ENCODE measurements around the gene ISM1. TPM values are rescaled to one million over a fixed set of nuclear protein-coding genes. Genes with fewer than 3 reads are reported as not detected.

ISM1 gene
- total RNA-seq, 1 experiment from 2014 or later: 0.20 TPM

GRCh38 chr20:13307562-13308163, 86.6 kb downstream of the ISM1 start:
- no CpG with 5 or more reads among the region's 9 CpGs for WGBS (ENCODE audit: extremely low coverage, insufficient read length, low lambda C conversion rate)
- TF ChIP-seq, protein P1, sequence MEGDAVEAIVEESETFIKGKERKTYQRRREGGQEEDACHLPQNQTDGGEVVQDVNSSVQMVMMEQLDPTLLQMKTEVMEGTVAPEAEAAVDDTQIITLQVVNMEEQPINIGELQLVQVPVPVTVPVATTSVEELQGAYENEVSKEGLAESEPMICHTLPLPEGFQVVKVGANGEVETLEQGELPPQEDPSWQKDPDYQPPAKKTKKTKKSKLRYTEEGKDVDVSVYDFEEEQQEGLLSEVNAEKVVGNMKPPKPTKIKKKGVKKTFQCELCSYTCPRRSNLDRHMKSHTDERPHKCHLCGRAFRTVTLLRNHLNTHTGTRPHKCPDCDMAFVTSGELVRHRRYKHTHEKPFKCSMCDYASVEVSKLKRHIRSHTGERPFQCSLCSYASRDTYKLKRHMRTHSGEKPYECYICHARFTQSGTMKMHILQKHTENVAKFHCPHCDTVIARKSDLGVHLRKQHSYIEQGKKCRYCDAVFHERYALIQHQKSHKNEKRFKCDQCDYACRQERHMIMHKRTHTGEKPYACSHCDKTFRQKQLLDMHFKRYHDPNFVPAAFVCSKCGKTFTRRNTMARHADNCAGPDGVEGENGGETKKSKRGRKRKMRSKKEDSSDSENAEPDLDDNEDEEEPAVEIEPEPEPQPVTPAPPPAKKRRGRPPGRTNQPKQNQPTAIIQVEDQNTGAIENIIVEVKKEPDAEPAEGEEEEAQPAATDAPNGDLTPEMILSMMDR (conservative IDR thresholded peaks at IDR 0.05): no peak

More at GRCh38 chr20:13307562-13308163, 86.6 kb downstream of the ISM1 start:
- no peak overlapping the region for H4K8ac ChIP-seq (replicated peaks; ENCODE audit: insufficient read length, low read depth, low read length)
- no peak for DNase-seq
- H3K27ac ChIP-seq (ENCODE audit: insufficient read length, low read depth, low read length): no peak overlapping the region
- no peak overlapping the region for H4K91ac ChIP-seq (ENCODE audit: insufficient read length, low read depth, low read length)
- no peak overlapping the region for H3K56ac ChIP-seq (ENCODE audit: insufficient read length, low read depth, low read length)
- no peak overlapping the region for H3K23ac ChIP-seq (ENCODE audit: insufficient read length, low read depth, low read length)
- H4K5ac ChIP-seq (ENCODE audit: insufficient read length, low read depth, low read length): no peak overlapping the region
- no peak overlapping the region for H2BK12ac ChIP-seq (ENCODE audit: insufficient read length, low read depth, low read length)
- H2AFZ ChIP-seq (ENCODE audit: low read length): no peak overlapping the region
- no peaks in the 10 kb centered on the region for H4K20me1 ChIP-seq (ENCODE audit: control insufficient read depth, insufficient read depth, insufficient read length)
- H3T11ph ChIP-seq (ENCODE audit: low read length): no peak overlapping the region
- Mint-ChIP-seq H3K27me3 (ENCODE audit: low read depth) (no peaks in the 10 kb centered on the region), H3K9me3 (no peaks in the 10 kb centered on the region; a peak in 1 of 5 replicates), H3K27ac (no peak overlapping the region; a peak in 1 of 7 replicates), H3K4me3 (no peak overlapping the region), H3K36me3 (ENCODE audit: insufficient read depth in 1 of 3, low read depth in 3 of 3) (peaks cover 0 to 2% (median 0%) of the 10 kb centered on the region in 3 experiments; a peak in 2 of 7 replicates), H3K4me1 (no peaks in the 10 kb centered on the region; a peak in 1 of 4 replicates)
- H3K14ac ChIP-seq (ENCODE audit: insufficient read depth, low read length): no peak overlapping the region
- no peak overlapping the region for H2BK5ac ChIP-seq (ENCODE audit: insufficient read length, low read length)
- no peaks in the 10 kb centered on the region for H3K23me2 ChIP-seq (ENCODE audit: insufficient read length, low read depth, low read length, poor library complexity, severe bottlenecking)
- no peaks in the 10 kb centered on the region for H3K4me1 ChIP-seq (ENCODE audit: insufficient read depth, low read length)
- H3K9ac ChIP-seq (ENCODE audit: extremely low read depth, insufficient read length, low read length): no peak overlapping the region
- H2BK20ac ChIP-seq (ENCODE audit: low read depth, low read length, poor library complexity, severe bottlenecking): no peak overlapping the region
- no peaks in the 10 kb centered on the region for H3K27me3 ChIP-seq (ENCODE audit: insufficient read depth, low read length)
- no peak overlapping the region for H3K4ac ChIP-seq (ENCODE audit: low read depth, low read length)
- no peak overlapping the region for H2BK120ac ChIP-seq (ENCODE audit: low read depth, low read length, poor library complexity, severe bottlenecking)
- H3K79me2 ChIP-seq (ENCODE audit: insufficient read depth, low read length): no peaks in the 10 kb centered on the region
- no peak overlapping the region for H3K18ac ChIP-seq (ENCODE audit: insufficient read length, low read depth, low read length)
- peak overlapping the region; percentile 16 for H2AK5ac ChIP-seq (ENCODE audit: insufficient read length, low read length)
- no peaks in the 10 kb centered on the region for H3K79me1 ChIP-seq (ENCODE audit: insufficient read depth, low read depth, low read length, poor library complexity, severe bottlenecking)
- no peak overlapping the region for H2BK15ac ChIP-seq (ENCODE audit: low read depth, low read length)
- no peaks in the 10 kb centered on the region for H3K9me3 ChIP-seq (ENCODE audit: control insufficient read depth, low read depth, low read length)
- no peak overlapping the region for H3K4me2 ChIP-seq (ENCODE audit: insufficient read depth, insufficient read length, low read length)

All from H9 (cell line).